ENCODE results near the gene DNAH17. TPM values are rescaled to one million over a fixed set of nuclear protein-coding genes. Genes with fewer than 3 reads are reported as not detected.
A peak's percentile ranks its signal among the peaks of the same experiment; 100 is the strongest.

The DNAH17 gene
- polyA plus RNA-seq, 4 donors, result 0.57 to 3.6 TPM; not detected in 2

GRCh38 chr17:78599419-78599818, 22.2 kb upstream of the DNAH17 start:
- FAIRE-seq (no peak), DNase-seq (no peak)
- WGBS, 3 donors, result 79 to 85% (median 83%) methylated on average over 5 of the region's 5 CpGs
- no peaks in the 10 kb centered on the region for H3K36me3 ChIP-seq (ENCODE audit: control insufficient read depth in 3 of 3, insufficient read depth in 2 of 3, low read depth in 1 of 3, low read length in 3 of 3)
- H3K27me3 ChIP-seq (ENCODE audit: control insufficient read depth in 3 of 3, insufficient read depth in 3 of 3, low read length in 3 of 3), result no peaks in the 10 kb centered on the region
- H3K4me3 ChIP-seq (ENCODE audit: low read depth in 1 of 3, low read length in 3 of 3), result no peak overlapping the region
- H3K9me3 ChIP-seq (ENCODE audit: control insufficient read depth in 2 of 2, insufficient read depth in 1 of 2, low read depth in 1 of 2, low read length in 1 of 2), result no peaks in the 10 kb centered on the region
- no peak overlapping the region for H3K27ac ChIP-seq (ENCODE audit: low read depth in 1 of 3, low read length in 2 of 3)
- H3K4me1 ChIP-seq (ENCODE audit: control insufficient read depth in 3 of 3, insufficient read depth in 2 of 3, low read depth in 1 of 3, low read length in 2 of 3), result no peaks in the 10 kb centered on the region

- DNase-seq (no peak), FAIRE-seq (no peak)
- Histone ChIP-seq H3K9me3 (ENCODE audit: control insufficient read depth in 2 of 2, insufficient read depth in 1 of 2, low read depth in 1 of 2, low read length in 1 of 2) (no peaks in the 10 kb centered on the region), H3K4me3 (ENCODE audit: low read depth in 1 of 3, low read length in 3 of 3) (no peak overlapping the region), H3K27ac (ENCODE audit: low read depth in 1 of 3, low read length in 2 of 3) (no peak overlapping the region), H3K4me1 (ENCODE audit: control insufficient read depth in 3 of 3, insufficient read depth in 2 of 3, low read depth in 1 of 3, low read length in 2 of 3) (peaks cover 0 to 6% (median 0%) of the 10 kb centered on the region in 3 donors), H3K36me3 (ENCODE audit: control insufficient read depth in 3 of 3, insufficient read depth in 2 of 3, low read depth in 1 of 3, low read length in 3 of 3) (no peaks in the 10 kb centered on the region), H3K27me3 (ENCODE audit: control insufficient read depth in 3 of 3, insufficient read depth in 3 of 3, low read length in 3 of 3) (no peaks in the 10 kb centered on the region)
- 60 to 74% (median 71%) methylated on average over 9 of the region's 9 CpGs for WGBS, 3 donors
Measured at GRCh38 chr17:78598013-78598471, 20.8 kb upstream of the DNAH17 start.

- FAIRE-seq, result no peak
- Histone ChIP-seq H3K27ac (ENCODE audit: low read depth in 1 of 3, low read length in 2 of 3) (no peak overlapping the region), H3K9me3 (ENCODE audit: control insufficient read depth in 2 of 2, insufficient read depth in 1 of 2, low read depth in 1 of 2, low read length in 1 of 2) (no peaks in the 10 kb centered on the region), H3K36me3 (ENCODE audit: control insufficient read depth in 3 of 3, insufficient read depth in 2 of 3, low read depth in 1 of 3, low read length in 3 of 3) (no peaks in the 10 kb centered on the region), H3K4me3 (ENCODE audit: low read depth in 1 of 3, low read length in 3 of 3) (no peak overlapping the region), H3K27me3 (ENCODE audit: control insufficient read depth in 3 of 3, insufficient read depth in 3 of 3, low read length in 3 of 3) (no peaks in the 10 kb centered on the region), H3K4me1 (ENCODE audit: control insufficient read depth in 3 of 3, insufficient read depth in 2 of 3, low read depth in 1 of 3, low read length in 2 of 3) (peaks cover 0 to 15% (median 0%) of the 10 kb centered on the region in 3 donors)
- DNase-seq, result no peak
- 87 to 90% (median 89%) methylated on average over 12 of the region's 12 CpGs for WGBS, 3 donors
Measured at GRCh38 chr17:78596871-78597764, 19.9 kb upstream of the DNAH17 start.

- DNase-seq, result no peak
Measured at GRCh38 chr17:78595135-78595810, 18.1 kb upstream of the DNAH17 start.

GRCh38 chr17:78592991-78593329, 15.8 kb upstream of the DNAH17 start:
- WGBS, 3 donors, result 83 to 93% (median 87%) methylated on average over 6 of the region's 6 CpGs
- no peak for FAIRE-seq

More at GRCh38 chr17:78595135-78595810, 18.1 kb upstream of the DNAH17 start:
- no peak for FAIRE-seq
- 89 to 91% (median 91%) methylated on average over 9 of the region's 9 CpGs for WGBS, 3 donors
- no peaks in the 10 kb centered on the region for H3K9me3 ChIP-seq (ENCODE audit: control insufficient read depth in 2 of 2, insufficient read depth in 1 of 2, low read depth in 1 of 2, low read length in 1 of 2)
- peaks cover 0 to 27% (median 0%) of the 10 kb centered on the region in 3 donors for H3K4me1 ChIP-seq (ENCODE audit: control insufficient read depth in 3 of 3, insufficient read depth in 2 of 3, low read depth in 1 of 3, low read length in 2 of 3)
- no peaks in the 10 kb centered on the region for H3K36me3 ChIP-seq (ENCODE audit: control insufficient read depth in 3 of 3, insufficient read depth in 2 of 3, low read depth in 1 of 3, low read length in 3 of 3)
- no peak overlapping the region for H3K4me3 ChIP-seq (ENCODE audit: low read depth in 1 of 3, low read length in 3 of 3)
- no peaks in the 10 kb centered on the region for H3K27me3 ChIP-seq (ENCODE audit: control insufficient read depth in 3 of 3, insufficient read depth in 3 of 3, low read length in 3 of 3)
- H3K27ac ChIP-seq (ENCODE audit: low read depth in 1 of 3, low read length in 2 of 3), result no peak overlapping the region

GRCh38 chr17:78591263-78591671, 14.1 kb upstream of the DNAH17 start:
- DNase-seq, result peak in 1 of 2 donors; percentile 36
- Histone ChIP-seq H3K27me3 (ENCODE audit: control insufficient read depth in 3 of 3, insufficient read depth in 3 of 3, low read length in 3 of 3) (no peaks in the 10 kb centered on the region), H3K36me3 (ENCODE audit: control insufficient read depth in 3 of 3, insufficient read depth in 2 of 3, low read depth in 1 of 3, low read length in 3 of 3) (no peaks in the 10 kb centered on the region), H3K27ac (ENCODE audit: low read depth in 1 of 3, low read length in 2 of 3) (peak overlapping the region in 1 of 3 donors; percentile 41), H3K9me3 (ENCODE audit: control insufficient read depth in 2 of 2, insufficient read depth in 1 of 2, low read depth in 1 of 2, low read length in 1 of 2) (no peaks in the 10 kb centered on the region), H3K4me1 (ENCODE audit: control insufficient read depth in 3 of 3, insufficient read depth in 2 of 3, low read depth in 1 of 3, low read length in 2 of 3) (peaks cover 0 to 48% (median 0%) of the 10 kb centered on the region in 3 donors), H3K4me3 (ENCODE audit: low read depth in 1 of 3, low read length in 3 of 3) (no peak overlapping the region)
- FAIRE-seq, result no peak
- 62 to 84% (median 81%) methylated on average over 15 to 16 of the region's 16 CpGs for WGBS, 3 donors

More at GRCh38 chr17:78592991-78593329, 15.8 kb upstream of the DNAH17 start:
- no peak for DNase-seq
- H3K4me3 ChIP-seq (ENCODE audit: low read depth in 1 of 3, low read length in 3 of 3), result no peak overlapping the region
- no peaks in the 10 kb centered on the region for H3K36me3 ChIP-seq (ENCODE audit: control insufficient read depth in 3 of 3, insufficient read depth in 2 of 3, low read depth in 1 of 3, low read length in 3 of 3)
- H3K27ac ChIP-seq (ENCODE audit: low read depth in 1 of 3, low read length in 2 of 3), result peak overlapping the region in 2 of 3 donors; percentile 81 to 84
- no peaks in the 10 kb centered on the region for H3K27me3 ChIP-seq (ENCODE audit: control insufficient read depth in 3 of 3, insufficient read depth in 3 of 3, low read length in 3 of 3)
- peaks cover 0 to 46% (median 0%) of the 10 kb centered on the region in 3 donors for H3K4me1 ChIP-seq (ENCODE audit: control insufficient read depth in 3 of 3, insufficient read depth in 2 of 3, low read depth in 1 of 3, low read length in 2 of 3)
- H3K9me3 ChIP-seq (ENCODE audit: control insufficient read depth in 2 of 2, insufficient read depth in 1 of 2, low read depth in 1 of 2, low read length in 1 of 2), result no peaks in the 10 kb centered on the region

GRCh38 chr17:78589885-78590284, 12.7 kb upstream of the DNAH17 start:
- Histone ChIP-seq H3K27ac (ENCODE audit: low read depth in 1 of 3, low read length in 2 of 3) (no peak overlapping the region), H3K4me3 (ENCODE audit: low read depth in 1 of 3, low read length in 3 of 3) (no peak overlapping the region), H3K4me1 (ENCODE audit: control insufficient read depth in 3 of 3, insufficient read depth in 2 of 3, low read depth in 1 of 3, low read length in 2 of 3) (peaks cover 0 to 48% (median 0%) of the 10 kb centered on the region in 3 donors), H3K9me3 (ENCODE audit: control insufficient read depth in 2 of 2, insufficient read depth in 1 of 2, low read depth in 1 of 2, low read length in 1 of 2) (no peaks in the 10 kb centered on the region), H3K36me3 (ENCODE audit: control insufficient read depth in 3 of 3, insufficient read depth in 2 of 3, low read depth in 1 of 3, low read length in 3 of 3) (no peaks in the 10 kb centered on the region), H3K27me3 (ENCODE audit: control insufficient read depth in 3 of 3, insufficient read depth in 3 of 3, low read length in 3 of 3) (no peaks in the 10 kb centered on the region)
- no peak for FAIRE-seq
- 79 to 89% (median 85%) methylated on average over 13 of the region's 13 CpGs for WGBS, 3 donors
- DNase-seq, result no peak

GRCh38 chr17:78589031-78589675, 12.0 kb upstream of the DNAH17 start:
- WGBS, 3 donors, result 86 to 92% (median 88%) methylated on average over 18 of the region's 18 CpGs
- FAIRE-seq, result no peak
- H3K27ac ChIP-seq (ENCODE audit: low read depth in 1 of 3, low read length in 2 of 3), result peak overlapping the region in 1 of 3 donors; percentile 81

More at GRCh38 chr17:78589031-78589675, 12.0 kb upstream of the DNAH17 start:
- Histone ChIP-seq H3K4me1 (ENCODE audit: control insufficient read depth in 3 of 3, insufficient read depth in 2 of 3, low read depth in 1 of 3, low read length in 2 of 3) (peaks cover 0 to 48% (median 0%) of the 10 kb centered on the region in 3 donors), H3K27me3 (ENCODE audit: control insufficient read depth in 3 of 3, insufficient read depth in 3 of 3, low read length in 3 of 3) (no peaks in the 10 kb centered on the region), H3K9me3 (ENCODE audit: control insufficient read depth in 2 of 2, insufficient read depth in 1 of 2, low read depth in 1 of 2, low read length in 1 of 2) (no peaks in the 10 kb centered on the region), H3K4me3 (ENCODE audit: low read depth in 1 of 3, low read length in 3 of 3) (no peak overlapping the region), H3K36me3 (ENCODE audit: control insufficient read depth in 3 of 3, insufficient read depth in 2 of 3, low read depth in 1 of 3, low read length in 3 of 3) (no peaks in the 10 kb centered on the region)
- DNase-seq, result peak in 1 of 2 donors; percentile 55

Measured in small intestine (tissue), 7 donors.